Forelimb muscle (tissue), 1 donor: Measurements from ENCODE around the gene STRBP. TPM values are rescaled to one million over a fixed set of nuclear protein-coding genes. Genes with fewer than 3 reads are reported as not detected.
"Not testable (repeated sequence)": the region's sequence is repeated elsewhere in the genome, so short reads cannot be mapped to it uniquely, and the experiment has no call there.

ENCODE experiments used
- DNase-seq: peaks from one replicate; pipeline ENCODE4 v3.0.0-alpha.2; 2013; ENCODE audit warnings: low read depth
- polyA plus RNA-seq: library from polyadenylated mRNA; unstranded; fragments of 120-200 nt; gene quantifications from one replicate; pipeline ENCODE4 v1.2.1, GENCODE V29; 2013; ENCODE audit not compliant: insufficient read length

STRBP gene
- polyA plus RNA-seq, 1 donor = 10.0 TPM

DNA sequence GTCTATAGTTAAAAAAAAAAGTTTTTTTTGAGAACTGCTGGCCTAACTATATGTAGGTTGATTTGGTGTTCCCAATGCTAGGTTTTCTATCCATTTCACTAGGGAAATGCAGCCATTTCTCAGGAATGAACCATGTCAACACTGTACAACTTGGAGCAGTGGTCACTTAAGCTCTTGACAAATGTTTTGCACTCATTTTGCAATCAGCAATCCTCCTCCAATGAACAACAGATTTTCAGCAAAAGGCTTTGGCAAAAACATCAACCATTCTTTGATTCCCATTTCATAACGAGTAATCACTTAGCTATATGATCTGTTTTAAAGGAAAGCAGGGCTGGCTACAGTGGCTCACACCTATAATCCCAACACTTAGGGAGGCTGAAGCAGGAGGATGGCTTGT is 17.9 kb downstream of the STRBP start:
- no peak for DNase-seq

DNA sequence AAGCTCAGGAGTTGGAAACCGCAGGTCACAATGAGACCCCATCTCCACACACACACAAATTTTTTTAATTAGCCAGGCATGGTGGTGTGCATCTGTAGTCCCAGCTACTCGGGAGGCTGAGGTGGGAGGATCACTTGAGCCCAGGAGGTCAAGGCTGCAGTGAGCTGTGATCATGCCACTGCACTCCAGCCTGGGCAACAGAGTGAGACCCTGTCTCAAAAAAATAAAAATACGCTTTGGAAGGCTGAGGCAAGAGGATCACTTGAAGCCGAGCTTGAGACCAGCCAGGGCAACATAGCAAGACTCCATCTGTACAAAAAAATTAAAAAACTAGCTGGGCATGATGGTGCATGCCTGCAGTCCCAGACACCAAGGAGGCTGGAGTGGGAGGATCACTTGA is 19.2 kb downstream of the STRBP start:
- not testable (repeated sequence) for DNase-seq

DNA sequence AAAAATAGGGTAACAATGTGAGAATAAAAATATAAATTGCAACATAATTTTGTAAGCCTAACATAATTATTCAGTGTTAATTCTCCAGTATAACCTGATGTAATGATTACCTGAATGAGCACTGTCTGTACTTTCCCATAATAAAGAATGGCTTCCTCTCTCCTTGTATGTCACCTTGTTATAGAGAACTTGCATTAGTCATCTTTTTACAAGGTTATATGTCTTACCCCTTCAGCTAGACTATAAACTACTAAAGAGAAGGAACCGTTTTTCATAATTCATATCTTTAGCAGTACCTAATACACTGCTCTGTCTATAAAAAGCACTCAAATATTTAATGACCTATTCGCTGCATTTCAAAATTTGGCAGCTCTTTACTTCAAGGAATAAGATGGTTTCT is 19.8 kb downstream of the STRBP start:
- DNase-seq = no peak

DNA sequence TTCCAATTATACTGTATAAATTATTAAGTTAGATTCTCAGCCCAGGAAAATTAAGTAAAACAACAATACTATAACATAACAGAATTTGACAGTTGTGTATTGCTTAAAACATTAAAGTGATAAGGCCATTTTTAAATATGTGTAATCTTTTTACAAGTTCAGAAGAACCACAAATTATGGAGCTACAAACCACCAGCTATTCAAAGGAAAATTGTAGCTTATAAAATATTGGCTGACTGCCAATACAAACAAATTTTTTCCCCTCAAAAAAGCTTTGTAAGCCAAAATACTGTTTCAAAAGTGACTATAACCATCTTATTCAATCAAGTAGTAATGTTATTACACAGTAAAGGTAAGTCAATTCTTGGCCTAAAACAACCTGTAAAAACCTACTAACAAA is 21.9 kb downstream of the STRBP start:
- no peak for DNase-seq

DNA sequence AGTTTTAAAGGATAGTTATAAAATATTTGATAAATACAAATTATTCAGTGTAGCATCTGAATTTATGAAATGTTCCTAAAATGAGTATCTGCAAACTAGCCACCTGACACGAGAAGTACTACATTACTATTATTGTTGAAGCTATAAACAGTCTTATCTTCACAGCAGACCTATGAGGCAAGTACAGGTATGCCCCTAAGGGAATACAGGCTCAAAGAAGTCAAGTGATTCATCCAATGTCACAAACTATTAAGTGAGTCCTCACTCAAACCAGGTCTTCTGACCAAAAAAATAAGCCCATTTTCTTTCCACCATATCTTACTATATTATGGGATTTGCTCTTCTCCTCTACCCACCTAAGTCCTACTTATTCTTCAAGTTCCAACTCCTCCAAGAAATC is 28.7 kb downstream of the STRBP start:
- no peak for DNase-seq

DNA sequence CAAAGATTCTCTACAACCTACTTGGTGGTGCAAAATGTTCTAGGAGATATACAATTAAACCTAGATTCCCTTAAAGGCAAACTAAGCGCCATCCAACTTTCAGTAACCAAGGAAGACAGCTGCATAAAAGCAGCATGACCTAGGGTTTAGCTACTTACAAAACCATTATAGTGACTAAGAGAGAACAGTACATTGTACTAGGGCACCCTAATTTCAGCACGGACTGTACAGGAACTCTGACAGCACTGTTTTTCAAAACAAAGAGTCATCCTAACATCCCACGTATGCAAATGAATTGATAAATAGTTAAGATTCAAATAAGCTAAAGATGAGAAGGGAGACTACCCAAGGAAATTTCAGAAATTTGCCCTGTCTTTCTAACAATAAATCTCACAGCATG is 30.0 kb downstream of the STRBP start:
- DNase-seq = no peak

DNA sequence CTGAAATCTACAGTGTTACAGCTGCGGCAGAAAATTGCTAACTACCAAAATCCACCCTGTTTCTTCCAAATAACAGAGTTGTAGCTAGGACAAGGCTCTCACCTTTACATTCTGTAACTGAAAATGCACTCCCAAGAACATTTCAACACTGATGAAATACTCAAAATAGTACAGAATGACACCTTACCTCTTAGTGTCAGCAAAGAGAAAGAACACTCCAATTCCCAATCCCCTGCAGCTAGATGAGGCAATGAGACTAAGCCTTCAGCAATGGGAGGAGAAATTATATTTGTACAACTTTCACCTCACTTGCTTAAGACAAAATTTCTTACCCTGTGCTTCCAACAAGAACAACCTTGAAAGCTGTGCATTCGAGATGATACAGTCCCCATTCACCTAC is 31.2 kb downstream of the STRBP start:
- no peak for DNase-seq

DNA sequence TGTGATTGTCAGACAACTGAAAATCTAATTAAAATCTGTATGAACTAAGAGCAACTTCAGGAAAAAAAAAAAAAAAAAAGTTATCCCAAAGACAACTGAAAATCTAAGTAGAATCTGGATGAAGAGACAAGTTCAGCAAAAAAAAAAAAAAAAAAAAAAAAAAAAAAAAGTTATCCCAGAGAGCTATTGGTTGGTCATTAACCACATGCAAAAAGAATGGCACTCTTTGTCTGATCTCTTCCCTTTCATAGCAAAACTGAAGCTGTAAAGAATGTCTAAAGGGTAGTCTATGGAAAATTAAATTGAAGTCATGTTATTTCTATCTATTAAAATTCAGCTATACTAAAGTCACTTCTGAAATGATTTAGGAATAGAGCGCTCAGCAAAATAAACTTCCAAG is 32.9 kb downstream of the STRBP start:
- no peak for DNase-seq

DNA sequence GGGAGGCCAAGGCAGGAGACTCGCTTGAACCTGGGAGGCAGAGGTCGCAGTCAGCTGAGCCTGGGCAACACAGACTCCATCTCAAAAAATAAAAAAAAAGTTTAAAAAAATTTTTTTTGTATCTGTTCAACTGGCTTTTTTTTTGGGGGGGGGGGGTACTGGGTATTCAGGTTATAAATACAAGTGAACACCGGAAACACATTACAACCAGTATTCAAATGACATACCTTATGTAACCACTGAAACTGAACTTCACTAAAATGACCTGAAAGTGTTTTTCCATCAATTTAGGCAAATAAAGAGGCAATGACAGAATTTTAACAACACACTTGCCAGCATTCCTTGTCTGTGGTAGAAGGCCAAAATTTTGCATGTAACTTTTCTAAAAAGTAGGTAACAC is 33.5 kb downstream of the STRBP start:
- DNase-seq = no peak

DNA sequence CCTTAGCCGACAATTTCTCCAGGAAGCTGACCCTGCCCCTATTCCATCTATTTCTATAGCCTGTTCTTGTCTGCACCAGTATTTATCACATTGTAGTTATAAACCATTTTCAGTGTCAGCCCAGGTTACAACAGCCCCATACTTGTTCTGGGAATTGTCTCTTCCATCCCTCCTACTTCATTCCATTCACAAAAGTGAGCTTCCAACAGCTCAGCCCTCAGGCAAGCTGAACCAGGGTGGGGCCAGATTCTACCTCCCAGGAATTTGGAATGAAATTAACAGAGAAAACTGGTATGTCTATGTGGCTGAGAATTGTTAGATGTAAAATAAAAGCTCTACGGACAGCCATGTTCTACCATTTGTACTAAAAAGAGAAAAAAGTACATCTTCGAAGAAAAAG is 36.1 kb downstream of the STRBP start:
- DNase-seq = no peak

DNA sequence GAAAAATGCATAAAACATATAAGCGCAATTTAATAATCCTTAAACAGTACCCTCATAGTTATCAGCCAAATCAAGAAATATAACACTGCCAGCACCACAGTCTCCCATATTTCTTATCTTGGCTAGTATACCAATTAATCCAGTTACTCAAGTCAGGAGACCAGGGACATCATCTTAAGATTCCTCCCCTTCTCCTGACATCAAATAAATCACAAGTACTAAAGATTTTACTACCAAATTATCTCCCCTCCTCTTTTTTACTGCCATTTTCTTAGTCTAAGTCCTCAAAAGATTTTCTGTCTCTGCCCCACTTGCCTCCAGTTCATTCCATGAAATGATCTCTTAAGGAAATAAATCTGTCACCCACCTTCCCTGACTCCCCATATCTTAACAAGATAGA is 37.0 kb downstream of the STRBP start:
- no peak for DNase-seq

DNA sequence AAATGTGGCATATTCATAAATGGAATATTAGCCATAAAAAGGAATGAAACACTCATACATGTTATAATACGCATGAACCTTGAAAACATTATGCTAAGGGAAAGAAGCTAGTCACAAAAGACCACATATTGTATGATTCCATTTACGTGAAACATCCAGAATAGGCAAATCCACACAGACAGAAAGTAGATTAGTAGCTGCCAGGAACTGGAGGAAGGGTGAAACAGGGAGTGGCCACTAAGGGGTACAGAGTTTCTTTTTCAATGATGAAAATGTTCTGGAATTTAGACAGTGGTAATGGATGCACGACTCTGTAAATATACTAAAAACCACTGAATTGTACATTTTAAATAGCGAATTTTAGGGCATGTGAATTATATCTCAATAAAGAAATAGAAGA is 39.4 kb downstream of the STRBP start:
- DNase-seq = no peak

DNA sequence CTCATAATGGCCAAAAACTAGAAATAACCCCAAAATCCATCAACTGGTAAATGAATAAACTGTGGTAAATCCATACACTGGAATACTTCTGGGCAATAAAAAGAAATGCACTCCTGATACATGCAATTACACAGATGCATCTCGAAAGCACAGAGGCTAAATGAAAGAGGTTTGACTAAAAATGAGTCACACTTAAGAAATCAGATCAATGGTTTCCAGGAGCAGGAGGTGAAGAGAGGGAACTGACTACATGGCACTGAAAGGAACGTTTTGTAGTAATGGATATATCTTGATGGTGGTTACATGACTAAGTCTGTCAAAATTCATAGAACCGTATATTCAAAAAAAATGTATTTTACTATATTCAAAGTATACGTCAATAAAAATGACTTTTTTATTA is 42.4 kb downstream of the STRBP start:
- DNase-seq = no peak

DNA sequence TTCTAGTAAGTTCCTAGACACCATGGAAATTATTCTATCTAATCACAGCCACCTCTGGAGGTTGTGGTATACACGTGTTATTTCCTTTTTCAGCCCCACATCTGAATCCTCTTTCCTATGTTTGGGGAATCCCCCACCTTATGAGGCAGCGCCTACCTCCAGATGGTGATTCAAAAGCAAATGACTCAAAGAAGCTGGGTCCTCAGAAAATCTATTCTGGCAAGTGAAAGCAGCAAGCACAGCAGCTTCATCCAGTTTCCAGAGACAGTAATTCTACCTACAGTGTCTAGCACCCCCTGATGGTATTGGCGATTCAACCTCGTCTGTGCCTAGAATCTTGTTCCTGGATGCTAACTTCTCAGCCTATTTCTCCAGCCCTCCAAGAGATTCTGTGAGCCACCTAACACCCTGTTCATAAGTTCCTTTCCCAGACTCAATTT is 43.0 kb downstream of the STRBP start:
- no peak for DNase-seq

DNA sequence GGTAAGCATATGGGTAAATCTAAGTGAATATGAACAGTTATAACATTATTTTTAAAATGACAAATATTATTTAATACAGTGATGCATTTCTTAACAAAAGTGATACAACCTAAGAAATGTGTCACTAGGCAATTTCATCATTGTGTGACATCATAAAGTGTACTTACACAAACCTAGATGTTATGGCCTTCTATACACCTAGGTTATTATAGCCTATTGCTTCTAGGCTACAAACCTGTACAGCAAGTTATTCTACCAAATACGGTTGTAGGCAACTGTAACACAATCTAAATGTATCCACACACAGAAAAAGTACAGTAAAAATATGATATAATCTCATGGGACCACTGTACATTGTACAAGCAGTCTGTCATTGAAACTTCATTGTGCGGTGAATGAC is 48.3 kb downstream of the STRBP start:
- DNase-seq = no peak

DNA sequence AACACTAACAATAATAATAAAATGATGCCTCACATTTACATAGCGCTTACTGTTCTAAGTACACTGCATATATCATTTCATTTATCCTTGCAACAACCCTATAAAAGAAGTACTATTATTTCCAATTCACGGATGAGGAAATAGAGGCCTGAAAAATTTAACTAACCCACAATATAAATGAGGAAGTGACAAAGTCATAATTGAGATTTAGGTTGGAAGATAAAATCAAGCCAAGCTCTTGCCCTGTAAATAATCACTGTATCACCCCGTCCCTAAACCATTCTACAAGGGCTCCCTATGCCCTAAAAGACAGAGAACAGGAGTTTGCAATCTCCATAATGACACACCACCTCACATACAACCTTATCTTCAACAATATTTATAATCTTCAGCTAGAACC is 49.6 kb downstream of the STRBP start:
- DNase-seq = no peak

DNA sequence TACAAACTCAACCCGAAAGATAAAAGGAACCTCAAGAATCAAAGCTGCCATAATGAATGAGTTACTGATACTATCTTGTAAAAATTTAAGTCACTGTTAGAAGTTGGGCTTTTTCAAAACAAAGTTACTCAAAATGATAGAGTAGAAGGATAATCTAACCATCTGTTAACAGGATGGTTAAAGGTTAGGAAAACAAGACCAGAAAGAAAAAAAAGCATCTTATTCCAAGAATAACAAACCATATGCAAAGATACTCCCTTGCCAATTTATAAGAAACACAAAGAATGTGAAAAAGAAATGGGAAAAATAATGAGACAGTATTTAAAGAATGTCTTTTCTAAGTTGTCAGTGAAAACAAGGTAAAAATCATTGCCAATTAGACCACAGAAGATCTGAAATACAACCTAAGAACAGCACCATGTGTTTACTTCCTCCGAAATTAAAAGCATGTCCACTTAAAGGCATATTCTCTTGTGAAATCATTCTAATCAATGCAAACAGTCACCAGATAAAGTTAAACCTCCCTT is 51.2 kb downstream of the STRBP start:
- no peak for DNase-seq

DNA sequence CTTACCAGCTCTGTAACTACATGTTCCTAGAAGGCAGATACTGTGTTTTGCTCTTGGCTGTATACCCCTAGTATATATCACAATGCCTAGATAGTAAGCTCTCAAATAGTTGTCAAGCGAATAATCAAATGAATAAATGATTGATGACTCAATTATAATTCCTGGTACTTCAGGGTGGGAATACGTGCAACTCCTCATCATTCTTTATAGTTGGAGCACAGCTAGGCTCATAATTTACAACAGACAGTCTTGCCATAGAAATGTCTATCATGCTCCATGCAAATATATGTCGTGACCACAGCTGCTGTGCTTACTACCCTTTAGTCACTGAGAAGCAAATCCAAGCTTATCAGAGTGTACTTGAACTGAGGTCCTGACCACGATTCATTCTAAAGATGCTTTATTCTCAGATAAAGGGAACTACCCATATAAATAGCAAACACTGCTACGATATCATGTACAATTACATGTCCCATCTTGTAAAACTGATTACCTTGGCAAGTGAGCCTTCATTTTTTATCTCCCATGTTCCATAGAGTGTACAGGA is 52.1 kb downstream of the STRBP start:
- no peak for DNase-seq

DNA sequence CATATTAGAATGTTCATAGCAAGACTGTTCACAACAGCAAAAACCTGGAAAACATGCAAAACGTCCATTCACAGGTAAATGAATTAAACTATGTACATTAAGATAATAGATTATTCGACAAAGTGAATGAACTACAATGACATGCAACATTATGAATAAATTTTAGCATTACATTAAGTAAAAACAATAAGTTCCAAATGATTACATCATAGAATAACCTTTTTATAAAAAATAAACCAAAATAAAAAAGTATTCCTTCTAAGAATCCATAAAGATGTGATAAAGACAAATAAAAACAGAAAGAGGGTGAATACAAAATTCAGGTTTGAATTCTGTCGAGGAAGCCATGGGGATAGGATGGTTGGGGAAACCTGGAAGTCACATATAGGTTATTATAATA is 57.3 kb downstream of the STRBP start:
- no peak for DNase-seq

DNA sequence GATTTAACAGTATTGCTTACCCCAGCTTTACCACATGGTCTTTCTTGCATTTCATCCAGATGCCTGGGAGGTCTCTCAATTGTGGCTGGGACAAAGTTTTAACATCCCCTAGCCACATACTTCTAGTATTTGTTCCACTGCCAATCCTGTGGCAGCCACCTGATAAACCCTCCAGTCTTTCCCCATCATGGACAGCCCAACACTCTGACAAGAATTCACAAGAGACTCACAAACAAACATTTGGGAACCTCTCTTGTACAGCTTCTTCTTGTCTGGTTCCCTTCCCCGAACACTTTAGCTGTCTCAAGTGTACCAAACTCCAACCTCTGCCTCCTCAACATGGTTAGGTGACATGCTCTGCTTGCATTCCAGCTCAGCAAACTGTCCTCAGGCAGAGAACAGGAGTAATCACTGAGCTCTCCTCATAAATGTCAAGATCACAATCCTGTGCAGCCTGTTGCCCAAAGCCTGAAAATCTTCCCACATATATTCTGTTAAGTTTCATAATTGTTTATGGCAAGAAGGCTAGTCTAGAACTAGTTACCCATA is 59.7 kb downstream of the STRBP start:
- DNase-seq = no peak

DNA sequence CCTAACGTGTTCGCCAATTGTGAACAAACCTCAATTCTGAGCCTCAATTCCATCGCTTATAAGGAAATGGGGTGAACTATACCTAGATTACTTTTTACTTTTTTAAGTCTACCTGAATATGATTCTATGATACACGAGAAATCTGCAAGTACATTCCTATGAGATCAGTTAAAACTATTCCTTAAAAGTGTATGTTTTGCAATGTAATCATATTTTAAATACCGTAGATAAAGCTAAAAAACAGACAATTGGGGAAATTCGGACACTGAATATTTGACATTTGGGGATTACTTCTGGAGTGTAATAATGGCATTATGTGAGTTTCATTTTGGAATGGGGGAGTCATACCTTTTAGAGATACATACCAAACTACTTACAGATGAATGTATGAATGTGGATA is 62.3 kb downstream of the STRBP start:
- no peak for DNase-seq

DNA sequence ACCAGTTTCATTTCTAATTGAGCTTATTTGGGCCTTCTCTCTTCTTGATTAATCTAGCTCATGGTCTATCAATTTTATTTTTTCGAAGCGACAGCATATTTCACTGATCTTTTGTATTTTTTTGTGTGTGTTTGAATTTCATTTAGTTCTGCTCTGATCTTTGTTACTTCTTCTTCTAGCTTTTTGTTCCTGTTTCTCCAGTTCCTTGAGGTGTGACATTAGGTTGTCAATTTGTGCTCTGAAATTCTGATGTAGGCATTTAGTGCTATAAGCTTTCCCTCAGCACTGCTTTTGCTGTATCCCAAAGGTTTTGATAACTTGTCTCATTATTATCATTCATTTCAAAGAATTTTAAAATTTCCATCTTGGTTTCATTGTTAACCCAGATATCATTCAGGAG is 67.3 kb downstream of the STRBP start:
- no peak for DNase-seq

DNA sequence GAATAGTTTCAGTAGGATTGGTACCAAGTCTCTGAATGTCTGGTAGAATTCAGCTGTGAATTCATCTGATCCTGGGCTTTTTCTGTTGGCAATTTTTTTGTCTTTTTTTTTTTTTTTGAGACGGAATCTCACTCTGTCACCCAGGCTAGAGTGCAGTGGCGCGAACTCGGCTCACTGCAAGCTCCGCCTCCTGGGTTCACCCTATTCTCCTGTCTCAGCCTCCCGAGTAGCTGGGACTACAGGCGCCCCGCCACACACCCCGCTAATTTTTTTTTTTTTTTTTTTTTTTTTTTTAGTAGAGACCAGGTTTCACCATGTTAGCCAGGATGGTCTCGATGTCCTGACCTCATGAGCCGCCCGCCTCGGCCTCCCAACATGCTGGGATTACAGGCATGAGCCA is 67.9 kb downstream of the STRBP start:
- DNase-seq = not testable (repeated sequence)

DNA sequence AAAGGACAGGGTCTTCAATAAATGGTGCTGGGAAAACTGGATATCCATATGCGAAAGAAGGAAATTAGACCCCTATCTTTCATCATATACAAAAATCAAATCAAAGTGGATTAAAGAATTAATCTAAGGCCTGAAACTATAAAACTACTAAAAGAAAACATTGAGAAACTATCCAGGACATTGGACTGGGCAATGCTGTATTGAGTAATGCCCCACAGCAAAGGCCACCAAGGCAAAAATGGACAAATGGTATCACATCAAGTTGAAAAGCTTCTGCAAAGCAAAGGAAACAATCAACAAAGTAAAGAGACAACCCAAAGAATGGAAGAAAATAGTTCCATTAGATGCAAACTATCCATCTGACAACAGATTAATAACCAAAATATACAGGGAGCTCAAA is 72.3 kb downstream of the STRBP start:
- DNase-seq = no peak
